Panc1 (cell line): ENCODE results near the gene ACTBL2. TPM values are rescaled to one million over a fixed set of nuclear protein-coding genes. Genes with fewer than 3 reads are reported as not detected.

Experiments
- ATAC-seq: fragments of 200-7000 bp; cut with Tn5 transposase; 2 replicates; pipeline ENCODE4 v1.9.1; 2020; ENCODE audit warnings: mild to moderate bottlenecking, moderate library complexity
- BruUV-seq: library from RNA; stranded (reverse); fragments of 400-500 nt; replicated peaks from 2 replicates; lab custom pipeline; 2021; lab: Mats Ljungman, UMichigan
- CTCF ChIA-PET: fragments of 300-600 bp; sonication (Branson Sonifier 250); formaldehyde crosslinking; loops from one replicate; lab custom pipeline; 2022; ENCODE audit warnings: antibody characterized with exemption; lab: Charles Lee
- POLR2A ChIA-PET: fragments of 300-600 bp; sonication (Branson Sonifier 250); formaldehyde crosslinking; loops from one replicate; lab custom pipeline; 2022; ENCODE audit warnings: antibody characterized with exemption; lab: Charles Lee
- DNase-seq: peaks from one replicate; pipeline ENCODE4 v3.0.0-alpha.2; 2010; ENCODE audit warnings: low read depth, low spot score
- H3K27ac ChIP-seq: 2 replicates; pipeline ENCODE4 v1.5.1; 2011; ENCODE audit warnings: mild to moderate bottlenecking, low read length, inconsistent platforms
- H3K27me3 ChIP-seq: fragments of 200-500 bp; sonication (Bioruptor generic); 2 replicates; pipeline ENCODE4 v1.6.0; 2014; ENCODE audit warnings: low read length, inconsistent platforms; ENCODE audit not compliant: control insufficient read depth, insufficient read depth
- H3K36me3 ChIP-seq: fragments of 200-500 bp; sonication (Bioruptor generic); 2 replicates; pipeline ENCODE4 v1.5.1; 2014; ENCODE audit warnings: inconsistent platforms, mild to moderate bottlenecking, low read length, moderate library complexity; ENCODE audit not compliant: control insufficient read depth, insufficient read depth
- H3K4me1 ChIP-seq: 2 replicates; pipeline ENCODE4 v1.5.1; 2011; ENCODE audit warnings: inconsistent platforms, mild to moderate bottlenecking, low read length, moderate library complexity; ENCODE audit not compliant: control insufficient read depth, insufficient read depth
- H3K4me3 ChIP-seq, 2 experiments: 2 replicates each; pipeline ENCODE4 v1.5.1; 2011 to 2012; ENCODE audit warnings: low read depth in 2 of 2, low read length in 2 of 2, mild to moderate bottlenecking in 2 of 2, inconsistent platforms in 1 of 2, moderate library complexity in 1 of 2
- H3K9me3 ChIP-seq: fragments of 200-500 bp; sonication (Bioruptor generic); 2 replicates; pipeline ENCODE4 v1.5.1; 2014; ENCODE audit warnings: low read depth, mild to moderate bottlenecking, inconsistent platforms, low read length, moderate library complexity; ENCODE audit not compliant: control insufficient read depth, insufficient read depth
- POLR2AphosphoS5 ChIP-seq: IDR thresholded peaks from 2 replicates; pipeline ENCODE4 v1.6.1; 2012; ENCODE audit warnings: mild to moderate bottlenecking, low read depth, low read length, moderate library complexity
- SIN3A ChIP-seq: IDR thresholded peaks from 2 replicates; pipeline ENCODE4 v1.6.1; 2012; ENCODE audit warnings: low read depth, mild to moderate bottlenecking, low read length, moderate library complexity, borderline replicate concordance; ENCODE audit not compliant: insufficient read depth
- in situ Hi-C: cut with HindIII; loops from 2 replicates; pipeline ENCODE4 v1.10.0; 2016; ENCODE audit warnings: low sequenced_read_pairs, low pct_unique_long_range_greater_than_20kb
- intact Hi-C: fragments of 100-400 bp; cut with micrococcal nuclease; formaldehyde crosslinking; loops from one replicate; pipeline ENCODE4 v1.10.0; 2022; ENCODE audit not compliant: unreplicated experiment
- total RNA-seq: library from RNA; stranded (reverse); gene quantifications from one replicate; pipeline ENCODE4 v1.2.1, GENCODE V29; 2021; ENCODE audit not compliant: unreplicated experiment
- TF ChIP-seq, protein P1 (sequence below): fragments of 450-650 bp; IDR thresholded peaks from 2 replicates; pipeline ENCODE4 v1.5.1; 2017; ENCODE audit warnings: mild to moderate bottlenecking
- TF ChIP-seq, protein P2 (sequence below), 2 experiments: IDR thresholded peaks; 2 replicates each; pipeline ENCODE4 v1.6.1; 2011 to 2012; ENCODE audit warnings: low read depth in 2 of 2, control low read depth in 1 of 2, low read length in 1 of 2, mild to moderate bottlenecking in 1 of 2, moderate library complexity in 1 of 2; ENCODE audit not compliant: insufficient read depth in 1 of 2

The ACTBL2 gene
- total RNA-seq, 1 experiment from 2014 or later: not detected

DNA sequence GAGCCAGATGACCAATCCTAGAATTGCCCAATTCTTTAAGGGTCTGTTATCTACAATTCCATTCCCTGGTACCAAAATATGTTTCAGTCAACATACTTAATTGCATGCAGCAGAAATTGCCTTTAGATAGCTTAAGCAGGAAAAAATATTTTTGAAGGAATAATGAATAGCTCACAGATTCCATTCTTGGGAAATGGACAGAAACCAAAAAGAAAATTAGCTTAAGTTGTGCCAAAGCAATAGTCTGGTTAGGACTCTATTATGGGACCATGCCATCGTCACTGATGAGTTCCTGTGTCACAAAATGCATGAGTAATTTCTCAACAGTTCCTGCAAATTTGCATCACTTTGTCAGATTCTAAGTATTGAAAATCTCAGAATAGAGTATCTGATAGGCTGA lies 12.3 kb downstream of the ACTBL2 start:
- Histone ChIP-seq H3K4me3 (no peak overlapping the region), H3K9me3 (no peaks in the 10 kb centered on the region), H3K36me3 (no peaks in the 10 kb centered on the region), H3K27me3 (no peaks in the 10 kb centered on the region), H3K4me1 (no peaks in the 10 kb centered on the region; the same call in 1 of the 2 replicates), H3K27ac (no peak overlapping the region)
- in situ Hi-C loops (no loop called here), intact Hi-C loops (no loop called here)
- TF ChIP-seq POLR2AphosphoS5 (no peak), SIN3A (no peak)
- TF ChIP-seq, protein P1, sequence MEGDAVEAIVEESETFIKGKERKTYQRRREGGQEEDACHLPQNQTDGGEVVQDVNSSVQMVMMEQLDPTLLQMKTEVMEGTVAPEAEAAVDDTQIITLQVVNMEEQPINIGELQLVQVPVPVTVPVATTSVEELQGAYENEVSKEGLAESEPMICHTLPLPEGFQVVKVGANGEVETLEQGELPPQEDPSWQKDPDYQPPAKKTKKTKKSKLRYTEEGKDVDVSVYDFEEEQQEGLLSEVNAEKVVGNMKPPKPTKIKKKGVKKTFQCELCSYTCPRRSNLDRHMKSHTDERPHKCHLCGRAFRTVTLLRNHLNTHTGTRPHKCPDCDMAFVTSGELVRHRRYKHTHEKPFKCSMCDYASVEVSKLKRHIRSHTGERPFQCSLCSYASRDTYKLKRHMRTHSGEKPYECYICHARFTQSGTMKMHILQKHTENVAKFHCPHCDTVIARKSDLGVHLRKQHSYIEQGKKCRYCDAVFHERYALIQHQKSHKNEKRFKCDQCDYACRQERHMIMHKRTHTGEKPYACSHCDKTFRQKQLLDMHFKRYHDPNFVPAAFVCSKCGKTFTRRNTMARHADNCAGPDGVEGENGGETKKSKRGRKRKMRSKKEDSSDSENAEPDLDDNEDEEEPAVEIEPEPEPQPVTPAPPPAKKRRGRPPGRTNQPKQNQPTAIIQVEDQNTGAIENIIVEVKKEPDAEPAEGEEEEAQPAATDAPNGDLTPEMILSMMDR: no peak
- TF ChIP-seq, protein P2, sequence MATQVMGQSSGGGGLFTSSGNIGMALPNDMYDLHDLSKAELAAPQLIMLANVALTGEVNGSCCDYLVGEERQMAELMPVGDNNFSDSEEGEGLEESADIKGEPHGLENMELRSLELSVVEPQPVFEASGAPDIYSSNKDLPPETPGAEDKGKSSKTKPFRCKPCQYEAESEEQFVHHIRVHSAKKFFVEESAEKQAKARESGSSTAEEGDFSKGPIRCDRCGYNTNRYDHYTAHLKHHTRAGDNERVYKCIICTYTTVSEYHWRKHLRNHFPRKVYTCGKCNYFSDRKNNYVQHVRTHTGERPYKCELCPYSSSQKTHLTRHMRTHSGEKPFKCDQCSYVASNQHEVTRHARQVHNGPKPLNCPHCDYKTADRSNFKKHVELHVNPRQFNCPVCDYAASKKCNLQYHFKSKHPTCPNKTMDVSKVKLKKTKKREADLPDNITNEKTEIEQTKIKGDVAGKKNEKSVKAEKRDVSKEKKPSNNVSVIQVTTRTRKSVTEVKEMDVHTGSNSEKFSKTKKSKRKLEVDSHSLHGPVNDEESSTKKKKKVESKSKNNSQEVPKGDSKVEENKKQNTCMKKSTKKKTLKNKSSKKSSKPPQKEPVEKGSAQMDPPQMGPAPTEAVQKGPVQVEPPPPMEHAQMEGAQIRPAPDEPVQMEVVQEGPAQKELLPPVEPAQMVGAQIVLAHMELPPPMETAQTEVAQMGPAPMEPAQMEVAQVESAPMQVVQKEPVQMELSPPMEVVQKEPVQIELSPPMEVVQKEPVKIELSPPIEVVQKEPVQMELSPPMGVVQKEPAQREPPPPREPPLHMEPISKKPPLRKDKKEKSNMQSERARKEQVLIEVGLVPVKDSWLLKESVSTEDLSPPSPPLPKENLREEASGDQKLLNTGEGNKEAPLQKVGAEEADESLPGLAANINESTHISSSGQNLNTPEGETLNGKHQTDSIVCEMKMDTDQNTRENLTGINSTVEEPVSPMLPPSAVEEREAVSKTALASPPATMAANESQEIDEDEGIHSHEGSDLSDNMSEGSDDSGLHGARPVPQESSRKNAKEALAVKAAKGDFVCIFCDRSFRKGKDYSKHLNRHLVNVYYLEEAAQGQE (IDR thresholded peaks at IDR 0.05; ENCODE audit: insufficient read depth in 1 of 2, low read depth in 2 of 2, low read length in 1 of 2): no peak
- DNase-seq (no peak), ATAC-seq (no peak)
- POLR2A ChIA-PET: no interaction called here
- no TSS peak for BruUV-seq
- CTCF ChIA-PET: interaction anchor here (0.6 kb wide), 1 partner anchor 278 kb away, joined by 3 read pairs; no protein-coding TSS in a partner anchor

- DNase-seq (no peak), ATAC-seq (no peak)
- ChIA-PET POLR2A (no interaction called here), CTCF (no interaction called here)
- intact Hi-C loops (no loop called here), in situ Hi-C loops (no loop called here)
- TF ChIP-seq, protein P2 (IDR thresholded peaks at IDR 0.05; ENCODE audit: insufficient read depth in 1 of 2, low read depth in 2 of 2, low read length in 1 of 2): no peak
- TF ChIP-seq POLR2AphosphoS5 (no peak), SIN3A (no peak)
- Histone ChIP-seq H3K36me3 (no peaks in the 10 kb centered on the region), H3K27me3 (no peaks in the 10 kb centered on the region), H3K27ac (no peak overlapping the region), H3K4me1 (no peaks in the 10 kb centered on the region; the same call in 1 of the 2 replicates), H3K9me3 (no peaks in the 10 kb centered on the region), H3K4me3 (no peak overlapping the region)
- BruUV-seq: no TSS peak
Observed at GRCh38 chr5:57468481-57469163, 14.0 kb downstream of the ACTBL2 start.
